Stimulated activated CD4-positive, alpha-beta T cell treated with anti-CD3 and anti-CD28 coated beads, TNF-alpha, amount 100 ng/mL, for 48 hours (primary cell): ENCODE results near the gene BBC3.

Experiments
- DNase-seq, 3 donors: peaks; one replicate each; pipeline ENCODE4 v3.0.0-alpha.2; 2020; ENCODE audit warnings: low read depth in 3 of 3

Gene BBC3

GRCh38 chr19:47195434-47195833 is 35.6 kb downstream of the BBC3 start:
- no peak for DNase-seq

DNA sequence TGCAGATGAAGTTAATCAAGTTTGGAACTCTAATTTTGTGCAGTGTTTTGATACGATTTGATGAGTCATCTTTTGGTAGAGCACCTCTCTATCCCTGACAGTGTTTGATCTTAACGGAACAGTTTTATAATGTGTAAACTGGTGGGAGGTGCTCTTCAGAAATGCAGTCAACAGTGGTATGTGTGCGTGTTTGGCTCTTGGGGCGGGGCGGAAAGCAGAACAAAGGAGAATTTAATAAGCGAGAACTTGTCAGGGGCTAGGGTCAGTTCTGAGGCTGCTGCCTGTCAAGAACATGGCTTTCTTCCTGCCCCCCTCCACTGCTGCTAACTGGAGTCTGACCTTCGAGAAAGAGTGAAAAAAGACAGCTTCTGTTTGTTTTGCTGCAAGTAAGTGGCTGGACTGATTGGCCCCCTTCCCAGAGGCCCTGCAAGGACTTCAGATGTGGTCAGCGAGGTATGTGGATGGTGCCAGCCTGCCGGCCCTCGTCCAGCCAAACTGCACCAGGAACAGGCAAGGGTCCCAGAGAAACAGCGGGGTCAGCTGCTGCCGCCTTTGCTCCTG is 40.8 kb downstream of the BBC3 start:
- DNase-seq, result peak; percentile 34 to 57 (median 51)

- no peak for DNase-seq
Measured at GRCh38 chr19:47188507-47189033, 42.4 kb downstream of the BBC3 start.

- no peak for DNase-seq
Measured at GRCh38 chr19:47187797-47188196, 43.2 kb downstream of the BBC3 start.

DNA sequence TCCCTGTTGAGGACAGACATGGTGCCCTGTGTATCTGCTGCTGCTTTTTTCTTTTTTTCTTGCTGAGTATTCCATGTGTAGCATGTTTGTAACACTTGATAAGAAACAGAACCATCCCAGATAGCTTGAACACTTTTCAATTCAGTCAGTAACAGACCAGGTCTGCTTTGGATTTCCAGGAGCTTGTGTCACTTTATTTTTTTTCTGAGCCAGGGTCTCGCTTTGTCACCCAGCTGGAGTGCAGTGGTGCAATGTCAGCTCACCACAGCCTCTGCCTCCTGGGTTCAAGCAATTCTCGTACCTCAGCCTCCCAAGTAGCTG is 43.7 kb downstream of the BBC3 start:
- DNase-seq, result no peak

- DNase-seq, result peak; percentile 77 to 87 (median 79)
Measured at GRCh38 chr19:47186446-47187334, 44.3 kb downstream of the BBC3 start.

GRCh38 chr19:47183601-47184000 is 47.4 kb downstream of the BBC3 start:
- DNase-seq, result no peak

DNA sequence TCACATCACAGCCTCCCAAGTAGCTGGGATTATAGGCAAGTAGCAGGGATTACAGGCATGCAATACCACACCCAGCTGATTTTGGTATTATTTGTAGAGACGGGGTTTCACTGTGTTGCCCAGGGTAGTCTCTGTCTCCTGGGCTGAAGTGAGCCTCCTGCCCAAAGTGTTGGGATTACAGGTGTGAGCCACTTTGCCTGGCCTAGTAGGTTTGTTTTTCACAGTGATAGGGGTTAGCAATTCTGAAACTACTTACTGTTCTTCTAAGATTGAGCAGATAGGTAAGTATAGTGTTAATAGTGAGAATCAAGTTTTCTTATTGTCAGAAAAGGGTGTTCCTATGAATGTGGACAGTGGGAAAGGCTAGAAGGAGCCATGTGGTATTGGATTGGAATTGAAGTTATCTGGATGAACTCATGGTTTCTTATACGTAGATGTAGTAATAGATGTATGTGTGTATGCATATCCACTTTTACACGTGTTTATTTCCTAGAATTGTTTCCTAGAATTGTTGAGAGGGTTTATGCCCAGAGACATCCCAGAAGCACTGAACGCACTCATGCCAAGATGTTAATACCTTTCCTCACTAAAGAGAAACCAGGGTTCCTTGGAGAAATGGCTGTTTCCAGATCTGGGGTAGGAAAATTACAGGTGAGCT is 51.2 kb downstream of the BBC3 start:
- DNase-seq, result no peak

DNA sequence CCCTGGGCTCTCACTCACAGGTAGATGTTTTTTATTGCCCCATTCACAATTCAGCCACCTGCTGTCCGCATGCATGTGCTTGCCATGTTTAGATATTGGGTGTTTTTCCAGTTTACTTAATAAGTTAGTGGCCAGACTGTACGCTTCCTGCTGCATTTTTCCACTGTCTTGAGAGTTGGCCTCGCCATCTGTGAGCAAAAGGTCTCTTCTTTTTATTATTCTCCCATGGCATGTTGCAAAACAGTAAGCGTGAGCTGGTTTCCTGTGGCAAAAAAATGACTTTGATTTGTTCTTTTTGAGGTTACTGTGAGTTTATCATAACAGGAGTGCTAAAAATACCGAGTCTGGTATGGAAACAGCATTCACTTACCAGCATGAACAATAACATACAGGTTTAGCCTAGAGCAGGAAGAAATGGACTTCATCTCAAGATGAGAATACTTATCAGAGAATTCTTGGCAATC is 54.3 kb downstream of the BBC3 start:
- no peak for DNase-seq

DNA sequence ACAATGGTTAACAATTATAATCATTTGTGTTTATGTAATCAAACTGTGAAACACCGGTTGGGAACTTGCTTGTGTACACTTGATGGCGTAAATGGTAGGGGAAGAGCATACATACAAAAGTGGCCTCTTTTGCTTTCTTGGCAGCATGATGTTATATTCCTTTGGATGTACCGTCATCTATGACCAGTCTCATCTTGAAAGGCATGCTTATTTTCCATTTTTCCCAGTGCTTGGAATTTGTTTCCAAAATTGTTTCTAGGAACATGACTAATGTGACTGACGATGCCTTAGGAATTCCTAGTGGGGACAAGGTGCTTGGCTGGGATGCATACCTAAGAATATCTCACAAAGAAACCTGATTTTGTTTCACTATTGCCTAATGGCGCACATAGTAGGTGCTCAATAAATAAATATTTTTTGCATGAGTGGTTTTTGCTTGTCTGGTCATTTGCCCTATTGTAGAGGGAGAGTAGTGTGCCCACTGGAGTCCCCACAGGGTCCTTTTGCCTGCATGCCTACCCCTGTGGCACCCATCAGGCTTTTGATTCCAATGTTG is 54.9 kb downstream of the BBC3 start:
- no peak for DNase-seq

DNA sequence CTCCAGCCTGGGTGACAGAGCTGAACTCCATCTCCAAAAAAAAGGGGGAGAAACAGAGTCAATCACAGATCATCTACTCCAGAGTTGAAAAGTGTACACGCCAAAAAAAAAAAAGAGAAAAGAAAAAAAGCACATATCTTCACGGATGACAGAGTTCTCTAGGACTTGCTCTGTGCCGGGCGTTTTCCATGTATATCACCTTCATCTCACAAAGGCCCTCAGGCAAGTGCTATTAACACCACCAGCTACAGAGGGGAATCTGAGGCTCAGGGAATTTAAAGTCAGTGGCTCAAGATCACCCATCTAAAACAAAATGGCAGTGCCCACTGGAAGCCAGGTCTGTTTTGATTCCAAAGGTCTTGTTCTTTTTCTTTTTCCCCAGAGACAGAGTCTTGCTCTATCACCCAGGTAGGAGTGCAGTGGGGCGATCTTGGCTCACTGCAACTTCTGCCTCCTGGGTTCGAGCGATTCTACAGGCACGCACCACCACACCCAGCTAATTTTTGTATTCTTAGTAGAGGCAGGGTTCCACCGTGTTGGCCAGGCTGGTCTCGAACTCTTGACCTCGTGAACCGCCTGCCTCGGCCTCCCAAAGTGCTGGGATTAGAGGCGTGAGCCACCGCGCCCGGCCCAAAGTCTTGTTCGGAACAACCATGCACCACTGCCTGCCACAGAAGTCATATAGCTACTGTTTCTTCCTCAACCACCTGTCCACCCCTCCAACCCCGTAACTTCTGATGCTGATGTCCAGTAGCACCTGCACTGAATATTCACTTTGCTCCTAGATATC is 58.1 kb downstream of the BBC3 start:
- no peak for DNase-seq
